GOT3 (cell line): ENCODE results near the gene ADCY10.

Experiments used
- DNase-seq: peaks from one replicate; lab custom pipeline; 2025; ENCODE audit warnings: mixed read lengths; lab: John Stamatoyannopoulos, UW

ADCY10 gene

DNA sequence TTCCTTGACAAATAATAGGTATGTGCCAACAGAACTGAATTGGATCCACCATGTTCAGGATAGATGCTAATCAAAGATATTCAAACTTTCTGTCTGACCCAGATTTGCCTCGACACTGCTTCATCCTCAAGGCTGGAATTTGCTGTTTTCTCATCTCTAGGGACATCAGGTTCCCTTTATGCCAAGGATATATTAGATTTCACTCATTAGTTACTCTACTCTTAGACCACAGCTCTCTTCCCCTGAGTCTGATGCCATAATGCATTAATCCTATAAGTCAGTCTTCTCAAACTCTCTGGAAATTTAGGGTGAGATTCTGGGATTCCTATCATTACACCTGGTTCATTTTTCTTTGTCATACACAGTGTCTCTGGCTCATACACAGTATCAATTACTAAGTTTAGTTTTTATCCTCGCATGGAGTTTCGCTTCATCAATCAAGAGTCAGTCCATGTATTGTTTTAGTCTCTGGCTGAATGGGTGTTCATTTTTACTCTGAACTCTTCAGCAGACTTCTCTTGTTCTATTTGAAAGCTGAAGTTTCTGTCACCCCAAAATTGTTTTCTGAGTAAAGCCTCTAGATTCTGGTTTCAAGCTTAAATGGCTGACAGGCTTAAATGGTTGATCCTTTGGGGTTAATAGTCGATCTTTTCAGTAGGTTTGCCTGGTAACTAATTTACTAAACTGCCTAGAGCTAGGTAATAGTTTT lies 13.3 kb upstream of the ADCY10 start:
- DNase-seq, result no peak

DNA sequence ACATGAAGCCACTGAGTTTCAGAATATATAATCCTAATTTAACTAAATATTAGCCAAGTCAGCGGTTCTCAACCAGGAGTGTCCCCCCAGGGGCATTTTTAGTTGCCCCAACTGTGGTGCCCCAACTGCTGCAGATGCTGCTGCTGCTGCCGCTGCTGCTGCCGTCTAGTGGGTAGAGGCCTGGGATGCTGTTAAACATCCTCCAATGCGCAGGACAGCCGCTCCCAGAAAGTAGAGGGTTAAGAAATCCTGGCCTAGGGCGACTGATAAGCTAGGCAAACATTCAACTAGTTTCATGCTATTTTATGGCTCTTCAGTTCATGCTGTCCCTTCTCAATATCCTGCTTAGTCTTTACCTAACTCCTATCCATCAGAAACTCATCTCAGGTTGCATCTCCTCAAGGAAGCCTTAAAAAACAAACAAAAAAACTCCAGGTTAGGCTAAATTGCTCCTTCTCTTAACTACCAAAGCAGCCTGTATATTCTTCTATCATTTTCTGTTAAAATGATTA lies 12.6 kb upstream of the ADCY10 start:
- DNase-seq, result no peak

DNA sequence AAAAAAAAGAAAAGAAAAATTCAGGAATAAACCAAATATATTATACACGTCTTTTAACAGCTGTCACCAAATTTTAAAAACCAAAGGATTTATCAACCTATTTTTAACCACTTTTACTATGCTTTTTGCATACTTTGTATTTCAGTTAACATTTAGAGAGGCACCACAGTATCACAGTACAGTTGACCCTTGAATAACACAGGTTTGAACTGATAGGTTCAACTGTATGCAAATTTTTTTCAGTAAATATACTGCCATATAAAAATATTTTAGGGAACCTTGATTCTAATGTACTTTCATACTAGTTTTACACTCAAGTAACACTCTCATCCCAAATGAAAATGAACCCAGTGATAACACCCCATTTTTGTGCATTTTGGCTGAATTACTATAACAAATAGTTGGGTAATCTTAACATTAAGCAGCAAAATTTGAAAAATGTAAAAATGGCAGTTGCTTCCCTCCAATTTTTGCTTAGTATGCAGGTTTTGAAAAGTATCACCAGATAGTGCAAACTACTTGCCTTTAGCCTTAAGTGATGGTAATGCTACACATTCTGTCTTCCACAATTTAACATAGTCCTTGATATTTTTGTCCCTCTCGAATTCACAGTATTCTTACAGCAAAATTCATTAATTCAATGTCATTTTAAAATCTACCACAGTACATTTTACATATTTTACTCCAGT lies 10.8 kb upstream of the ADCY10 start:
- DNase-seq, result no peak

DNA sequence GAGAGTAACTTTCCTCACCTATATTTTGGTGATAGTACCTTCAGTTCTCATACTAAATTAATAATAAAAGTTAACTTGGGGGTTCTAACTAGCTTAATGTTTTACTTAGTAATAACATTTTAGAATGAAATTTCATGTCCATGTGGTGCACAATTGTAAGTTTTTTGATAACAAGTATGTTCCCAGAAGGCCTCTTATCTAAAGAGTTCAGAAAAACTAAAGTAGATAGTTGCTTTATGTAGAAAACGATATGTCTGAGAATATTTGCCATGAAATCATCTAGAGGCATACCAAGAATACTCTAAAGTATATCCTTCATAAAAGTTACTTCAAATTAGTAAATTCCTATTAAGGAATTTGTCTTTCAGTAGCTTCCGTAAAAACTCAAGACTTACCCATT lies 10.2 kb upstream of the ADCY10 start:
- DNase-seq, result no peak

DNA sequence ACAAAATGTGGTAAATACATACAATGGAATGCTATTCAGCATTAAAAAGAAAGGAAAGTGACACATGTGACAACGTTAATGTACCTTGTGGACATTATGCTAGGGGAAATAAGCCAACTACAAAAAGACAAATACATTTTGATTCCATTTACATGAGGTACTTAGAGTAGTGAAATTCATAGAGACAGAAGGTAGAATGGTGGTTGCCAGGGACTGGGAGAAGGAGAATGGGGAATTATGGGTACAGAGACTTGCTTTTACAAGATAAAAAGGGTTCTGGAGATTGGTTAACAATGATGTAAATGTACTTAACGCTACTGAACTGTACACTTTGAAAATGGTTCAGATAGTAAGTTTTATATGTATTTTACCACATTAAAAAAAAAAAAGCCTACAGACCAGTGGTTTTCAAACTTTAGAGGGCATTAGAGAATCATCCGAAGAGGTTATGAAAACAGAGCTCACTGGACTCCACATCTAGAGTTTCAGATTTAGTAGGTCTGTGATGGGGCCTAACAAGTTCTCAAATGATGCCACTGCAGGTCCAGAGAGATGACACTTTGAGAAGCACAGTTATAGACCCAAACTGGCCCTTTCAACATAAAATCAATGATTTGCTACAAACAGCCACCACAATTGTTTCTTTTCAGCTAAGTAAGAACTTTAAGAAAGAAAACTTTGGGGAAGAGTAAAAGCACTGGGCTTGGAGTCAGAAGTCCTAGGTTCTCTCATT lies 9.6 kb upstream of the ADCY10 start:
- DNase-seq, result no peak

DNA sequence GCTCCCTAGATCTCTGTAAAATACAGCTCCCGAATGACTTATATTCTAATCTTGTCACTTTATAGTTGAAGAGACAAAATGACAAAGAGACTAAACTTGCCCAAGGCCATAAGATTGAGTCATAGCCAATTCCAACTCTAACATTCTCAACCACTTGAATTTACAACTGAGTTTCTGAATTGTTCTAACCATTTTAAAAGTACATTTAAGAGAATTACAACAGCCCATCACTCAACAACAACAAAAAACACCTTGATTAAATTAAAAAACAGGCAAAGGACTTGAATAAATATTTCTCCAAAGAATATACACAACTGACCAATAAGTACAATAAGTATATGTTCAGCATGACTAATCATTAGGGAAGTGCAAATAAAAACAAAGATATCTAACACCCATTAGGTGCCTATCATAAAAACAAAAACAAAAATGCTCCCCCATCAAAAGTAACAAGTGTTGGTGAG lies 8.7 kb upstream of the ADCY10 start:
- DNase-seq, result no peak

DNA sequence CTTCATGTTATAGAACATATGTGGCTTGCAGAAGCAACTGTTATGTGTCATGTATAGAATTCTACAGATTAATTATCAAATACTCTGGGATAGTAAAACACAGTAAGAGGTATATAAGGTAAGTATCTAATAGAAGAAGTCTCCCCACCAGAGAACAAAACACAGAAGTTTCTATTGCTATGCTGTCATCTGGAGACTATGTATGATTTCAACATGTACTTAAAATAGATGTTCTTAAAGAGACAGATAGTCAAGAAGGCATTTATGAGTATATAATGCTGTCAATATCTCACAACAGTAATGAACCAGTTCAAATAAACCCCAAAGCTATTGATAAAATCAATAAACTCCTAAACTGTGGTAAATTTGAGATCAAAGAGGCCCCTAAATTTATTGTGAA lies 8.1 kb upstream of the ADCY10 start:
- no peak for DNase-seq

DNA sequence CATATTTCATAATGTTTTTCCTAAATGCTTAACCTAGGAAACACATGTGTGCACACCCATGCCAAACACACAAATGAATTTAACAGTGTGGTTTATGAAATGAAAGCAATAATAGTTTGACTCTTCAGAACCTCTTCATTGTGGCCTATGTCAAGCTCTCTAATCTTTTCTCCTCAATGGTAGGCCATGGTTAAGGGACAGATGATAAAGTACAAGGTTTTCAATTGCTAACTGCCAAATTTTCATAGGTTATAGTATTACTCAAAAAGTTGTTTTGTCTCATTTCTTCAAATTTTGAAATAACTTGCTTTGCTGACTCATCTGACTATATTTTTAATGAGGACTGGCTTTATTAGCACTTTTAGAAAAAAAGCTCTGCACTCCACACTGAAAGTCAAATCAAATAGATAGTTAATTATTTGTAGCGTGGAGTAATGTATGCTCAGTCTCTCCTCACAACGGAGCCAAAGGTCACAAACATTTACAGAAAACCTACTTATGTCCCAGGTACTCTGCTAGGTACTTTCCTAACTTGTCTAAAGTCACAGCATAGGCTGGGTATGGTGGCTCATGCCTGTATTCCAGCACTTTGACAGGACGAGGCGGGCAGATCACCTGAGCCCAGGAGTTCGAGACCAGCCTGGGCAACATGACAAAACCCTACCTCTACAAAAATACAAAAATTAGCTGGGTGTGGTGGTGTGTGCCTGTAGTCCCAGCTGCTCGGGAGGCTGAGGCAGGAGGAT lies 3.0 kb upstream of the ADCY10 start:
- no peak for DNase-seq

DNA sequence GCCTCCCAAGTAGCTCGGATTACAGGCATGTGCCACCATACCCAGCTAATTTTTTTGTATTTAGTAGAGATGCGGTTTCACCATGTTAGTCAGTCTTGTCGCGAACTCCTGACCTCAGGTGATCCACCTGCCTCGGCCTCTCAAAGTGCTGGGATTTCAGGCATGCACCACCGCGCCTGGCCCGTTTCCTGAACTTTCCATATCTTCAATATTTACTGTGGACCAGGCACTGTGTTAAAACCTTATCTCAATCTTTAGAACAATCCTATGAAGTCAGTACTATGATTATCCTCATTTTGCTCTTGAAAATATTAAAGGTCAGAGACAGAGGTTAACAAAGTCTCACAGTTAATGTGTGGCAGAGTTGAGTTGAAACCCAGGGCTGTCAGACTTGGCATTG lies 1.6 kb upstream of the ADCY10 start:
- no peak for DNase-seq

DNA sequence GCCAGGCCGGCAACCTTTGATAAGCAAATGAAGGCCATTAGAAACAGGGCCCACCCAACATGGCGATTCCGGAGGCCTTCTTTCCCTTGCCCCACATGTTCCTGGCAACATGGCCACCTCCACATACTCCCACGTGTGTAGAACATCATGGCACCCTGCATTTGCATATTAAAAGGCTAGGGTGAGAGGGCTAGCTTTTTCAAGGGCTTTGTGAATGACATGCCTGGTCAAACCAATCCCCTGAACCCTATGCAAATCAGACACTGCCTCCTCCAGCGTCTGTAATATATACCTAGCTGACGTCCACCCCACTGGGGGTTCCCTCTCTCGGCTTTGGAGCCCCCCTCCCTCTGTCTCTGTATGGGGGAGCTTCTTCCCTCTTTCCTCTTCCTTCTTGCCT lies 1.6 kb downstream of the ADCY10 start:
- no peak for DNase-seq

DNA sequence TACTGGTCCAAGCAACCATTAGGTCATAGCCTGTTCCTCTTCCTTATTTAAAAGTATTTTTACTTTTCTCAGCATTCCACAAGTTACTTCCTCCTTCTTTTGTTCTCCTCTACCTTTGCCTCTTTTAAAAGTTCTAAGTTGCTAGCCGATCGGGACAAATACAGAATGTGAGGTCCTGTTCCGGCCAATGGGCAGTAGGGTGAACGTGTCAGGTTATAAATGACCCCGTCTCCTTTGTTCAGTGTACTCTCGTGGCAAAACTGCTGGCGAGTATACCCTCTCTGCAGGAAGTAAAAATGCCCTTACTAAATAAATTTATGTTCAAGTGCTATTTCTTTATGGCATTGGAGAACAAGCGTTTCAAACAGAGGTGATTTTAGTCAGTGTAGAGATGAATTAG lies 2.5 kb downstream of the ADCY10 start:
- DNase-seq, result no peak

DNA sequence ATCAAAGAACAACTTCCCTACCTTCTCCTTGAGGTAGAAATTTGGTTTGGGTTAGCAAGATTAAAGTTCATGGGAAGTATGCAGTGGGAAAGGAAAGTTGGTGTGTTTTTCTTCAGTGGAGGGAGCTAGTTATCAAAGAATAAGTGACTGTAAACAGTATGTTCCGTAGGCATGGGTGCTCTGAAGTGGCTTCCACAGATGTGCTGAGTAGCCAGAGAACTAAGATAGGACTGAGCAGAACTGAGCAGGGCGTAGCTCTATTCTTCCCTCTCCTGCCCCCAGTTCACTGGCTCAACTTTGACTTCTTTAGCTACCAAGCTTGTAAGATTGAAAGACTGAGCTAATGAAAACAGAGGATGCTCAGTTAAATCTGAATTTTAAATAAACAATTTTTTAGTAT lies 3.4 kb downstream of the ADCY10 start:
- no peak for DNase-seq

DNA sequence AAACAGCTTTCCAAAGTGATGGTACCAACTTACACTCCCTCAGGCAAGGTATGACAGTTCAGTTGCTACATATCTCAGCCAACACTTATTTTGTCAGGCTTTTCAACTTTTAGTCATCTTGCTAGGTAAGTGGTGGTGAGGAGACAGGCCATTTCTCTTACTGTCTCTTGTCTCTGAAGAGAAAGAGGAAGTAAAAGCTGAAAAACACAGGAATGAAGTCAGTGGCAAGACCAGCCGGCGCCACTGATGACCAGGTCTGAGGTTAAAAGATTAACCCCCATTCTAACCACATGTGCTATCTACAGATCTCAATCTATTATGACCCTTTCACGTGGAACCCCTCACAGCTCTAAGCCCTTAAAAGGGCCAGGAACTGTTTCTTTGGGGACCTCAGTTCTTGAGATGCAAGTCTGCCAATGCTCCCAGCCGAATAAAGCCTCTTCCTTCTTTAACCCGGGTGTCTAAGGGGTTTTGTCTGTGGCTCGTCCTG lies 4.2 kb downstream of the ADCY10 start:
- no peak for DNase-seq

DNA sequence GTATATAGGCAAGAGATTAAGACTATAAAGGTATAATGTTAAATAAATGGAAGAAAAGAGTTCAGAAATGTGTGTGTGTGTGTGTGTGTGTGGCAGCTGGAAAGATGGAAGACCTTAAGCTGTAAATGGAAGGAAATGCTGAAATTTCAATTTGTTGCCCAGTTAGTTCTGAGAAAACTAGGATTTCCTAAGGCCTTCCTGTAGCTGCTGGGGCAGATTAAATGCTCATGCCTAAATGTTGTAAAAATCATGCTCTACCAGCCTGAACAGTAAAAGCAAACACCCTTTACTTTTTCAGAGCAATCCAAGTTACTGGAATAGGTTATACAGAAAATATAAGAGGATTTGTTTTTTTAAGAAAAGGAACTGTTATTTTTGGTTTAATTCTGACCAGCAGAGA lies 8.3 kb downstream of the ADCY10 start:
- DNase-seq, result no peak

DNA sequence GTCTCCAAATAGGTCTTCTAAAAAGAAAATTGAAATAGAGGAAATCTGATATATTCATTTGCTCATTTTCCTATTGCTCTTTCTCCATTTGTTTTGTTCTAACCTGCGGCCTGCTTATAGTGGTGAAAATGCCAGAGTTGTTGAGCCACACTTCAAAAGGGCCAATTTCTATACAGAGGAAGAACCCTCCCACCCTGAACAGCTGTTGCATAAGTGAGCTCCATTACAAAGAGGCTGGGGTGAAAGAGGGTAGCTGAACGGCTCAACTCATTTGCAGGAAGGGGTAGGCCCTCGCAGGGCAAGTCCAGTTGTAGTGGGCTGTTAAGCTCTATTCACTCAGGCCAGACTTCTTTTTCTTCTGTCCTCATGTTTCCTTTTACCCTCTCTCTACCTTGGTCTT lies 8.8 kb downstream of the ADCY10 start:
- DNase-seq, result no peak

DNA sequence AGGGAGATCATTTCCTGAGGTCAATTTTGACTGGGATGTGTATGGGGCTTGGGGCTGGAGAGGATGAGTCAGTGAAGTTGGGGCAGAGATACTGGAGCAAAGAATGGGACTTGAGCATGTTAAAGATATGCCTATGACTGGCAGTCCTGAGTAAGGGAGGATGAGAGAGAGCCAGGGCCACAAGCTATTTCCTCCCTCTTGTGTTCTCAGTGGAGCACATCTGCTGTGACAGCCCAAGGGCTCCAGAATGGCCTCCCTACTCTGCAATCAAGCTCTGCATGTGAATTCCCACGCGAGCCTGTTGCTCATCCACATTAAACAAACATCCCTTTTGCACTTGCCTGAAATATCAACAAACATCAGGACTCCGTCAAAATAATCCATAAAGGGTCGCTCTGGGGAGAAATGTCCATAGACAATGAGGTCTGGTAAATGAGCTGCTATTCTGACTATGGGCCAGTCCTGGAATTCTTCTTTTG lies 9.2 kb downstream of the ADCY10 start:
- no peak for DNase-seq

DNA sequence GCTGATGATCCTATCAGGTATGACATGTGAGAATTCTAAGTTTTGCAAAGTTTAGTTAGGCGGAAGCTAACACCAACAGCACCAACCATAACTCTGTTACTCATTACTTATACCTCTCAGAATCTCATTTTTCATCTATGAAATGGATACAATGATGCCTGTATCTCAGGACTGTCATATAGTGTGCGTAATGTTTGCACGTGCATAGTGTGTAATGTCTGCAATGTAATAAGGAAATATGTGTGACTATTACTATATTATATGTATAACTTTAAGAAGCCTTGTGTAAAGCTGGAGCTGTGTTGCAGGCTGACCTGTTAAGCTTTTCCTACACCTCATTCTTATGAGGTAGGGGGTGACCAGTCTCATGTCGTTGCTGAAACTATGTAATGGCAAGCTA lies 13.0 kb downstream of the ADCY10 start:
- no peak for DNase-seq

DNA sequence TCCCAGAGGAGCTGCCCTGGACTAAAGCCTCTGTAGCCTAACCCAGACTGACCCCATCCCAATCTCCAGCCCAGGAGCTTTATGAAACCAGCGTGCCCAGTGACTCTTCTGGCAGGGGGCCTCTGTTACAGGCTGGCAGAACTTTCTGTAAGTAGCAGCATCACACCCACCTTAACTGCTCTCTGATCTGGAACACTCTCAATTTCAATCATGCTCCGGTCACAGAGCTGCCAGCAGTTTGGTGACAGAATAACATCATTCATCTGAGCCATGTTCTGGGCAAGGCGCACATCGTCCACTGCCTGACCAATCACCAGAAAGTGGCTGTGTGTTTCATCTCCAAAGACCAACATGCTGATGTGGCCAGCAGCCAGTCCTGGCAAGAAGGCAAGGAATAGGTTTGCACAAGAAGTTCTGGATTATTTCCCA lies 14.7 kb downstream of the ADCY10 start:
- DNase-seq, result no peak

DNA sequence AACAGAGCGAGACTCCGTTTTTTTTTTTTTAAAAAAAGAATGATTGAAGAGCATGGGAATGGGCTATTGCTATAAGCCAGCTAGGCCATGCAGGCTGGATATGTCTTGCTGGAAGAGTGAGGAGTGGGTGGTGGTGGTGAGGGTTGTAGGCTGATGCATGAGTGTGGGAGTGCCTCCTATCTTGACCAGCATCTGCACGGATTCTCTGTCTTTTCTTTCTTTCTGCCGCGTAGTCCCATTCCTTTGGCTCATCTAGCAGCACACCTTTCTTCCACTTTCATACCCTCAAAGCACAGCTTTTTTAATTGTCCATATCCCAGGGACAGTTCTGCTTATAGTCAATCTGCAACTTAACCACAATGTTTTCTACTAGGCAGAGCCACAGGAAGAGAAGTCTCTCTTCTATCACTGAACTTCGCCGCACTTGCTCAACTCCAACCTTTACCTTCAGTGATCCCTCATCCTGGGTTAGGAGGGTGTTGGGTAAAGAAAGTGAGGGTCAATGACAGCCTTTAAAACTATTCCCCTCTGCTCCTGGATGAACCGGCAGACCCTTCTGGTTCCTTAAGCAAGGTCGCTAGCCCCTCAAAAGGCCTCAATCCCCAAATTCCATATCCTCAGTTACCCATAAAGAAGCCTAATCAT lies 15.2 kb downstream of the ADCY10 start:
- no peak for DNase-seq

DNA sequence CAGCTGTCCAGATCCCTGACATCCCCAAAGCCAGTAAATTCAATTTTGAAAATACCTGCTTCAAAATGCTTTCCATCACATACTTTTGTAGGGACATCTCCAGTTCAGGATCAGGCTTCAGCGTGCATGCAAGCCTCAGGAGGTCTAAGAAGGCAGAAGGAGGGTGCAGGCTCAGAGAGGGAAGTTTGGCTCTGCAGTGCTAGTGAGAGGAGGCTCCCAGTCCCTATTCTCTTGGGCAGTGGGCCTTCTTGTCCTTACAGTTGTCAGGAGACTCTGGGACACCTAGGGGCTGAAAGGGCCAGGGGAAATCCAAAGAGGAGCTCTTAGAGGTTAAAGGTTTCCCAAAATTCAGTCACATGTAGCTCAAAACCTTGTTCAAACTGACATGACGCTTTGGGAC lies 20.1 kb downstream of the ADCY10 start:
- no peak for DNase-seq

DNA sequence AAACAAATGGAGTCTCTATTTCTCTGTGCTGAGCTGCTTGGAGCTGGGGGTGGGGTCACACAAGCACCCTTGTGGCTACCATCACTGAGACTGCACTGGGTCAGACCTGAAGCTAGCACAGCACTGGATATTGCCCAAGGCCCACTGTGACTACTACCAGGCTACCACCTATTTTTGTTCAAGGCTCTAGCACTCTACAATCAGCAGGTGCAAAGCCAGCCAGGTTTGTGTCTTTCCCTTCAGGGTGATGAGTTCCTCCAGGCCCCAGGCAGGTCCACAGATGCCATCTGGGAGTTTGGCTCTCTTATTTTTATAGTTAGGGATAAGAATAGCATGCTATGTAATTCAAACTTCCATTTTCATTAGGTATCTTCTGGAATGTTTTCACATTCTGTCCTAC lies 23.5 kb downstream of the ADCY10 start:
- DNase-seq, result no peak
